ENCODE measurements around the gene KIAA0930. TPM values are rescaled to one million over a fixed set of nuclear protein-coding genes. Genes with fewer than 3 reads are reported as not detected.
A peak's percentile ranks its signal among the peaks of the same experiment; 100 is the strongest.

The KIAA0930 gene
- polyA plus RNA-seq, 1 of the 3 experiments (the other 2 are of a cell fraction), result 80.8 TPM

GRCh38 chr22:45242778-45243191, 2.1 kb upstream of the KIAA0930 start:
- H2AFZ ChIP-seq (ENCODE audit: low read depth), result no peak overlapping the region
- TF ChIP-seq, protein P1, sequence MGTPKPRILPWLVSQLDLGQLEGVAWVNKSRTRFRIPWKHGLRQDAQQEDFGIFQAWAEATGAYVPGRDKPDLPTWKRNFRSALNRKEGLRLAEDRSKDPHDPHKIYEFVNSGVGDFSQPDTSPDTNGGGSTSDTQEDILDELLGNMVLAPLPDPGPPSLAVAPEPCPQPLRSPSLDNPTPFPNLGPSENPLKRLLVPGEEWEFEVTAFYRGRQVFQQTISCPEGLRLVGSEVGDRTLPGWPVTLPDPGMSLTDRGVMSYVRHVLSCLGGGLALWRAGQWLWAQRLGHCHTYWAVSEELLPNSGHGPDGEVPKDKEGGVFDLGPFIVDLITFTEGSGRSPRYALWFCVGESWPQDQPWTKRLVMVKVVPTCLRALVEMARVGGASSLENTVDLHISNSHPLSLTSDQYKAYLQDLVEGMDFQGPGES (IDR thresholded peaks at IDR 0.05; ENCODE audit: low read depth, low read length), result no peak
- TF ChIP-seq, protein P2, sequence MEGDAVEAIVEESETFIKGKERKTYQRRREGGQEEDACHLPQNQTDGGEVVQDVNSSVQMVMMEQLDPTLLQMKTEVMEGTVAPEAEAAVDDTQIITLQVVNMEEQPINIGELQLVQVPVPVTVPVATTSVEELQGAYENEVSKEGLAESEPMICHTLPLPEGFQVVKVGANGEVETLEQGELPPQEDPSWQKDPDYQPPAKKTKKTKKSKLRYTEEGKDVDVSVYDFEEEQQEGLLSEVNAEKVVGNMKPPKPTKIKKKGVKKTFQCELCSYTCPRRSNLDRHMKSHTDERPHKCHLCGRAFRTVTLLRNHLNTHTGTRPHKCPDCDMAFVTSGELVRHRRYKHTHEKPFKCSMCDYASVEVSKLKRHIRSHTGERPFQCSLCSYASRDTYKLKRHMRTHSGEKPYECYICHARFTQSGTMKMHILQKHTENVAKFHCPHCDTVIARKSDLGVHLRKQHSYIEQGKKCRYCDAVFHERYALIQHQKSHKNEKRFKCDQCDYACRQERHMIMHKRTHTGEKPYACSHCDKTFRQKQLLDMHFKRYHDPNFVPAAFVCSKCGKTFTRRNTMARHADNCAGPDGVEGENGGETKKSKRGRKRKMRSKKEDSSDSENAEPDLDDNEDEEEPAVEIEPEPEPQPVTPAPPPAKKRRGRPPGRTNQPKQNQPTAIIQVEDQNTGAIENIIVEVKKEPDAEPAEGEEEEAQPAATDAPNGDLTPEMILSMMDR (IDR thresholded peaks at IDR 0.05), result 0 out of 2 replicates have a peak, but pooled peaks have one; percentile 14
- TF ChIP-seq GATA2 (CRISPR knock-in tag; IDR thresholded peaks at IDR 0.05) (no peak), PBX3 (IDR thresholded peaks at IDR 0.05) (no peak), SMC3 (IDR thresholded peaks at IDR 0.05; ENCODE audit: low read depth, low read length) (no peak), GABPA (IDR thresholded peaks at IDR 0.05; ENCODE audit: low read depth) (no peak)
- H3K27me3 ChIP-seq (ENCODE audit: insufficient read depth), result no peaks in the 10 kb centered on the region
- H3K27ac ChIP-seq (ENCODE audit: low read depth in 2 of 2, low read length in 1 of 2), result no peak overlapping the region
- H3K79me2 ChIP-seq (ENCODE audit: insufficient read depth), result peaks cover 19% of the 10 kb centered on the region
- no peaks in the 10 kb centered on the region for H3K9me2 ChIP-seq
- POLR2A ChIA-PET, result no interaction called here
- H3K9me3 ChIP-seq, result no peaks in the 10 kb centered on the region
- no peak for DNase-seq
- H4K20me1 ChIP-seq (ENCODE audit: insufficient read depth), result peaks cover 17% of the 10 kb centered on the region
- no peak overlapping the region for H3K9ac ChIP-seq
- no peak overlapping the region for H3K4me3 ChIP-seq (ENCODE audit: low read depth in 2 of 2, low read length in 1 of 2)
- CTCF ChIA-PET, result no interaction called here
- WGBS (ENCODE audit: low lambda C conversion rate), result 75% methylated on average over 7 of the region's 7 CpGs
- peaks cover 0 to 5% of the 10 kb centered on the region in 2 experiments for H3K36me3 ChIP-seq (replicated peaks in 1 of 2; ENCODE audit: control insufficient read depth in 1 of 2, insufficient read depth in 2 of 2, low read length in 1 of 2)
- no peak overlapping the region for H3K4me2 ChIP-seq
- H3K4me1 ChIP-seq (ENCODE audit: control insufficient read depth in 1 of 2, insufficient read depth in 2 of 2, low read depth in 1 of 2, low read length in 1 of 2), result peaks cover 13 to 29% of the 10 kb centered on the region in 2 experiments; a peak in 3 of 4 replicates
- peaks cover 27% of the 10 kb centered on the region for H3F3A ChIP-seq (replicated peaks; ENCODE audit: insufficient read depth)

- H4K20me1 ChIP-seq (ENCODE audit: insufficient read depth), result peaks cover 36% of the 10 kb centered on the region
- H3K79me2 ChIP-seq (ENCODE audit: insufficient read depth), result peaks cover 32% of the 10 kb centered on the region
- peak; percentile 78 for DNase-seq
- peaks cover 0 to 5% of the 10 kb centered on the region in 2 experiments for H3K36me3 ChIP-seq (replicated peaks in 1 of 2; ENCODE audit: control insufficient read depth in 1 of 2, insufficient read depth in 2 of 2, low read length in 1 of 2)
- WGBS (ENCODE audit: low lambda C conversion rate), result 4% methylated on average over 34 of the region's 73 CpGs
- peak overlapping the region; percentile 66 for H3K9ac ChIP-seq
- no peak overlapping the region; a peak in 1 of 4 replicates for H3K27ac ChIP-seq (ENCODE audit: low read depth in 2 of 2, low read length in 1 of 2)
- H3K4me2 ChIP-seq, result peak overlapping the region; percentile 97
- no peaks in the 10 kb centered on the region for H3K27me3 ChIP-seq (ENCODE audit: insufficient read depth)
- no peaks in the 10 kb centered on the region for H3K9me2 ChIP-seq
- H3K9me3 ChIP-seq, result no peaks in the 10 kb centered on the region
- H3K4me1 ChIP-seq (ENCODE audit: control insufficient read depth in 1 of 2, insufficient read depth in 2 of 2, low read depth in 1 of 2, low read length in 1 of 2), result peaks cover 6 to 17% of the 10 kb centered on the region in 2 experiments; a peak in 2 of 4 replicates
- no peak for TF ChIP-seq NFIC (IDR thresholded peaks at IDR 0.05; ENCODE audit: borderline replicate concordance)
- no peak for TF ChIP-seq RXRA (IDR thresholded peaks at IDR 0.05; ENCODE audit: borderline replicate concordance, low read depth)
- no peak for TF ChIP-seq SMC3 (IDR thresholded peaks at IDR 0.05; ENCODE audit: low read depth, low read length)
- TF ChIP-seq ELF1 (IDR thresholded peaks at IDR 0.05), result no peak
- TF ChIP-seq TEAD4 (IDR thresholded peaks at IDR 0.05; ENCODE audit: borderline replicate concordance, insufficient read depth), result no peak
- TF ChIP-seq MEF2A (IDR thresholded peaks at IDR 0.05; ENCODE audit: borderline replicate concordance, low read depth), result no peak
- no peak for TF ChIP-seq TCF12 (IDR thresholded peaks at IDR 0.05)
- no peak for TF ChIP-seq REST (IDR thresholded peaks at IDR 0.05; ENCODE audit: low read depth, low read length)
- TF ChIP-seq TAF1 (IDR thresholded peaks at IDR 0.05; ENCODE audit: borderline replicate concordance, low read depth, low read length), result no peak
- ChIA-PET CTCF (interaction anchor here (0.6 kb wide), 1 partner anchor 313 kb away, joined by 4 read pairs; no protein-coding TSS in a partner anchor), POLR2A (no interaction called here)
- peak overlapping the region; percentile 70; the same call in 1 of the 2 replicates for H2AFZ ChIP-seq (ENCODE audit: low read depth)
- peaks cover 9% of the 10 kb centered on the region for H3F3A ChIP-seq (replicated peaks; ENCODE audit: insufficient read depth)
- peak overlapping the region; percentile 77 to 79 for H3K4me3 ChIP-seq (ENCODE audit: low read depth in 2 of 2, low read length in 1 of 2)
Measured at GRCh38 chr22:45240104-45240809, 437 bp downstream of the KIAA0930 start.
